Activated naive CD8-positive, alpha-beta T cell treated with anti-CD3 and anti-CD28 coated beads for 36 hours (primary cell): ENCODE data around the gene ARPC4. TPM values are rescaled to one million over a fixed set of nuclear protein-coding genes. Genes with fewer than 3 reads are reported as not detected.
"Not testable (repeated sequence)": the region's sequence is repeated elsewhere in the genome, so short reads cannot be mapped to it uniquely, and the experiment has no call there.

Experiments used
- DNase-seq: peaks from one replicate; pipeline ENCODE4 v3.0.0; 2021
- H3K27ac Mint-ChIP-seq: one replicate; pipeline ENCODE4 v1.8.0; 2022; ENCODE audit warnings: mild to moderate bottlenecking, moderate library complexity, mixed read lengths
- H3K27me3 Mint-ChIP-seq: one replicate; pipeline ENCODE4 v1.8.0; 2022; ENCODE audit warnings: mild to moderate bottlenecking, mixed read lengths
- H3K36me3 Mint-ChIP-seq: one replicate; pipeline ENCODE4 v1.8.0; 2021; ENCODE audit warnings: mild to moderate bottlenecking, mixed read lengths
- H3K4me1 Mint-ChIP-seq: one replicate; pipeline ENCODE4 v1.8.0; 2021; ENCODE audit warnings: mixed read lengths
- H3K4me3 Mint-ChIP-seq: one replicate; pipeline ENCODE4 v1.8.0; 2022; ENCODE audit warnings: mild to moderate bottlenecking, moderate library complexity, mixed read lengths
- H3K9me3 Mint-ChIP-seq: one replicate; pipeline ENCODE4 v1.8.0; 2022; ENCODE audit warnings: mixed read lengths
- total RNA-seq, 2 experiments: library from RNA; stranded (reverse); gene quantifications; one replicate each; pipeline ENCODE4 v1.2.3, GENCODE V29; 2021

ARPC4 gene
- total RNA-seq, 2 experiments from 2014 or later, result 251 to 253 TPM

- no peaks in the 10 kb centered on the region for H3K27me3 Mint-ChIP-seq
- no peaks in the 10 kb centered on the region for H3K9me3 Mint-ChIP-seq
- H3K4me1 Mint-ChIP-seq, result peaks cover 26% of the 10 kb centered on the region
- H3K36me3 Mint-ChIP-seq, result peaks cover 18% of the 10 kb centered on the region
- H3K27ac Mint-ChIP-seq, result no peak overlapping the region
- no peak for DNase-seq
- no peak overlapping the region for H3K4me3 Mint-ChIP-seq
Observed at GRCh38 chr3:9841015-9841414, 48.1 kb downstream of the ARPC4 start.

GRCh38 chr3:9843715-9844438, 51.0 kb downstream of the ARPC4 start, which contains the start of gene RPUSD3:
Gene RPUSD3, minus strand, starts transcription at chr3:9844008. Its CDS starts 18 bp downstream, at chr3:9843990.
- Mint-ChIP-seq H3K4me1 (peaks cover 29% of the 10 kb centered on the region), H3K27me3 (no peaks in the 10 kb centered on the region), H3K9me3 (no peaks in the 10 kb centered on the region), H3K27ac (peak within 1 kb of the TSS; percentile 94), H3K36me3 (peaks cover 14% of the 10 kb centered on the region), H3K4me3 (peak within 1 kb of the TSS; percentile 99)
- peak; percentile 96 for DNase-seq

GRCh38 chr3:9846231-9846630, 53.3 kb downstream of the ARPC4 start:
- peaks cover 29% of the 10 kb centered on the region for H3K4me1 Mint-ChIP-seq
- peaks cover 11% of the 10 kb centered on the region for H3K36me3 Mint-ChIP-seq
- no peak for DNase-seq
- no peak overlapping the region for H3K4me3 Mint-ChIP-seq
- no peaks in the 10 kb centered on the region for H3K9me3 Mint-ChIP-seq
- H3K27me3 Mint-ChIP-seq, result no peaks in the 10 kb centered on the region
- no peak overlapping the region for H3K27ac Mint-ChIP-seq

- H3K9me3 Mint-ChIP-seq, result no peaks in the 10 kb centered on the region
- H3K27ac Mint-ChIP-seq, result no peak overlapping the region
- peaks cover 25% of the 10 kb centered on the region for H3K4me1 Mint-ChIP-seq
- H3K36me3 Mint-ChIP-seq, result peaks cover 6% of the 10 kb centered on the region
- DNase-seq, result no peak
- H3K4me3 Mint-ChIP-seq, result no peak overlapping the region
- H3K27me3 Mint-ChIP-seq, result no peaks in the 10 kb centered on the region
Observed at GRCh38 chr3:9846931-9847488, 54.1 kb downstream of the ARPC4 start.

- not testable (repeated sequence) for H3K27me3 Mint-ChIP-seq, H3K36me3 Mint-ChIP-seq, H3K27ac Mint-ChIP-seq, H3K9me3 Mint-ChIP-seq, DNase-seq, H3K4me3 Mint-ChIP-seq
- H3K4me1 Mint-ChIP-seq, result peaks cover 18% of the 10 kb centered on the region
Observed at GRCh38 chr3:9847870-9848269, 55.0 kb downstream of the ARPC4 start.

- H3K36me3 Mint-ChIP-seq, H3K9me3 Mint-ChIP-seq, H3K4me3 Mint-ChIP-seq, DNase-seq, H3K27ac Mint-ChIP-seq: not testable (repeated sequence)
- peaks cover 11% of the 10 kb centered on the region for H3K27me3 Mint-ChIP-seq
- peaks cover 18% of the 10 kb centered on the region for H3K4me1 Mint-ChIP-seq
Observed at GRCh38 chr3:9848860-9849259, 56.0 kb downstream of the ARPC4 start.

- not testable (repeated sequence) for H3K4me3 Mint-ChIP-seq
Observed at GRCh38 chr3:9851383-9851782, 58.5 kb downstream of the ARPC4 start.

GRCh38 chr3:9851926-9852325, 59.0 kb downstream of the ARPC4 start:
- H3K4me3 Mint-ChIP-seq, H3K27ac Mint-ChIP-seq, DNase-seq, H3K4me1 Mint-ChIP-seq, H3K9me3 Mint-ChIP-seq, H3K36me3 Mint-ChIP-seq: not testable (repeated sequence)
- H3K27me3 Mint-ChIP-seq, result peaks cover 11% of the 10 kb centered on the region

More at GRCh38 chr3:9851383-9851782, 58.5 kb downstream of the ARPC4 start:
- not testable (repeated sequence) for DNase-seq, H3K27ac Mint-ChIP-seq, H3K9me3 Mint-ChIP-seq, H3K36me3 Mint-ChIP-seq, H3K4me1 Mint-ChIP-seq
- H3K27me3 Mint-ChIP-seq, result peaks cover 11% of the 10 kb centered on the region

GRCh38 chr3:9852528-9852927, 59.6 kb downstream of the ARPC4 start:
- no peaks in the 10 kb centered on the region for H3K36me3 Mint-ChIP-seq
- no peak overlapping the region for H3K27ac Mint-ChIP-seq
- H3K27me3 Mint-ChIP-seq, result peaks cover 11% of the 10 kb centered on the region
- no peaks in the 10 kb centered on the region for H3K9me3 Mint-ChIP-seq
- H3K4me1 Mint-ChIP-seq, result peaks cover 6% of the 10 kb centered on the region
- no peak overlapping the region for H3K4me3 Mint-ChIP-seq
- no peak for DNase-seq

- H3K4me3 Mint-ChIP-seq, H3K4me1 Mint-ChIP-seq, H3K9me3 Mint-ChIP-seq, H3K27ac Mint-ChIP-seq, DNase-seq, H3K36me3 Mint-ChIP-seq: not testable (repeated sequence)
- H3K27me3 Mint-ChIP-seq, result peaks cover 11% of the 10 kb centered on the region
Observed at GRCh38 chr3:9854291-9854940, 61.5 kb downstream of the ARPC4 start.

GRCh38 chr3:9855594-9855993, 62.7 kb downstream of the ARPC4 start:
- H3K9me3 Mint-ChIP-seq, result no peaks in the 10 kb centered on the region
- H3K4me3 Mint-ChIP-seq, result no peak overlapping the region
- no peaks in the 10 kb centered on the region for H3K36me3 Mint-ChIP-seq
- H3K4me1 Mint-ChIP-seq, result peaks cover 3% of the 10 kb centered on the region
- peaks cover 11% of the 10 kb centered on the region for H3K27me3 Mint-ChIP-seq
- DNase-seq, result no peak
- no peak overlapping the region for H3K27ac Mint-ChIP-seq

Other genes with a start within 250 kb of the ARPC4 start
- not detected for gene LHFPL4, start 239.3 kb upstream of the ARPC4 start, total RNA-seq
- 10 to 100 TPM; 40.5 to 41.0 TPM for gene MTMR14, start 143.6 kb upstream of the ARPC4 start, total RNA-seq
- gene CPNE9, start 89.2 kb upstream of the ARPC4 start, total RNA-seq, result not detected
- 10 to 100 TPM; 39.4 to 40.1 TPM for gene BRPF1, start 61.3 kb upstream of the ARPC4 start, total RNA-seq
- gene OGG1, start 43.1 kb upstream of the ARPC4 start, total RNA-seq, result 10 to 100 TPM; 27.0 to 30.0 TPM
- 10 to 100 TPM; 24.8 to 25.7 TPM for gene CAMK1, start 23.1 kb upstream of the ARPC4 start, total RNA-seq
- gene TADA3, start 609 bp upstream of the ARPC4 start, total RNA-seq, result 10 to 100 TPM; 49.5 to 50.8 TPM
- 10 to 100 TPM; 22.7 to 23.8 TPM for gene TTLL3, start 17.2 kb downstream of the ARPC4 start, total RNA-seq
- gene RPUSD3, start 50.9 kb downstream of the ARPC4 start, total RNA-seq, result 10 to 100 TPM; 69.2 to 71.2 TPM
- gene CIDEC, start 87.2 kb downstream of the ARPC4 start, total RNA-seq, result under 1 TPM in 1 of 2 experiments, not detected in 1; 0.18 TPM
- gene JAGN1, start 97.5 kb downstream of the ARPC4 start, total RNA-seq, result 10 to 100 TPM; 49.0 to 49.2 TPM
- 1 to 10 TPM; 1.2 to 1.8 TPM for gene IL17RE, start 109.8 kb downstream of the ARPC4 start, total RNA-seq
- under 1 TPM; 0.36 to 0.60 TPM for gene IL17RC, start 124.0 kb downstream of the ARPC4 start, total RNA-seq
- gene CRELD1, start 140.8 kb downstream of the ARPC4 start, total RNA-seq, result 1 to 10 TPM; 7.9 to 10.0 TPM
- gene PRRT3, start 159.3 kb downstream of the ARPC4 start, total RNA-seq, result 1 to 10 TPM; 8.0 to 8.6 TPM
- gene EMC3, start 193.8 kb downstream of the ARPC4 start, total RNA-seq, result 10 to 100 TPM; 44.7 to 46.7 TPM
- gene FANCD2, start 233.4 kb downstream of the ARPC4 start, total RNA-seq, result 10 to 100 TPM; 80.9 to 85.1 TPM